DMS153 (cell line): Measurements from ENCODE around the gene BZW2.
"Not testable (repeated sequence)": the region's sequence is repeated elsewhere in the genome, so short reads cannot be mapped to it uniquely, and the experiment has no call there.

Experiments used
- DNase-seq: peaks from one replicate; lab custom pipeline; 2025; lab: John Stamatoyannopoulos, UW

The BZW2 gene

DNA sequence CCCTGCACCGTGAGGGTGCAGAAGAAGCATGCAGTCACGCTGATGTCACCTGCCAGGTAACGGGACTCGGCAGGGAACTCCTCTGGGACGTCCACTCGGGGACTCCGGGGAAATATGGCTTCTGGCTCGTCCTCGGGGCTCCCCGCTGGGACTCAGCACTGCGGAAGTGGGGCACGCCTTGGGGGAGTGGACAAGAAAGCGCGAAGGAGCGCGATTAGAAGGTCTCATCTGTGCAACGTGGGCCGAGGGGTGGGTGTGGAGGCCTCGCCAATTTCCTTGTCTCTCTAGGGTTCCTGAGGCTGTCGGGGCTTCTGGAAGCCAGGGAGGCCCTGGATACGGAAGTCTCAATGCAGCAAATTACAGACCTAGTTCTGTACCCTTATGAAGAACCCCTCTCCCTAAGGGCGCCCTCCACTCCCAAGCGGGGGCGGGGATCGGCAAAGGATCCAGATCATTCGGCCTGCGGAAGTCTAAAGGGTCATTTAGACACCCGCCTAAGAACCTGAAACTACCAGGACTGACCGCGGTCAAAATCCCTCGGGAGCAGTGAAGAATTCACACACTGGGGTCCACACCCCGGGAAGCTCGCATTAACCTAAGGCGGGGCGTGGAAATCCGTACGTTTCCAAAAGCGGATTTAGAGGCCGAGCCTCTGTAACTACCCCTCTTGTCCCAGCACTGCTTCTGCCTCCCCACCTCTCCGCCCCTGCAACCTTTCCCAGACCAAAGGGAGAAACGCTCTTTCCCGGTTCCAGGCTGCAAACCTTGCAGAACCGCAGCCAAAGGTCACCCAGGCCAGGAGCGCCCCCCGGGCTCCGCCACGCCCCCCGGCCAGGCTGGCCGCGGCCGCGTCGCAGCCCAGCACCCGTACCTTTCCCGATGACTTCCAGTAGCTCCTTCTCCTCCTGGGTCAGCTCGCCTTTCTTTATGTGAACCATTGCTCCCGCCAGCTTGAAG lies 1.1 kb upstream of the BZW2 start:
- DNase-seq, result no peak

GRCh38 chr7:16646472-16647072 lies 591 bp downstream of the BZW2 start:
- no peak for DNase-seq

DNA sequence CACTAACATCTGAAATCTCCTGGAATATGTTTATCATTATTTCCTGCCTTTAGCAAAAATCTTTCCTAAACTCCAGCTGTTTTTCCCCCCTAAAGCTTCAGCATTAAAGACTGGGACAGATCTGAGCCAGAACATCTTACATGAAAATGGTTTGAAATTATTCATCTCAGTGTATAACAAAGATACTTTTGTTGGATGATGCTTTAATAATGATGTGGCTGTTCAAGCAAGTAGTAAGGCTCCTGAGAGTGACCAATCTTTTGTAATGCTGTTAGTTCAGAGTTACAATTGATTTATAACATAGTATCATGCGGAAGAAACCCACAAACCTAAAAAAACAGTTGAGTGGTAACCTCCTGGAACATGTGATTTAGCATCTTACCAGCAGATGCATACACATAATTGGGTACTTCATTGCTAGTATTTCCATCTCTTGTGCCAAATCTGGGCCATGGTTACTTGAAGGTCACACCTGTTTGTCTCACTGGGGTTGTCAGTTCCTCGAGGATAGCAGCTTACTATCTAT lies 1.5 kb downstream of the BZW2 start:
- no peak for DNase-seq

- DNase-seq, result no peak
Measured at GRCh38 chr7:16648551-16648950, 2.6 kb downstream of the BZW2 start.

DNA sequence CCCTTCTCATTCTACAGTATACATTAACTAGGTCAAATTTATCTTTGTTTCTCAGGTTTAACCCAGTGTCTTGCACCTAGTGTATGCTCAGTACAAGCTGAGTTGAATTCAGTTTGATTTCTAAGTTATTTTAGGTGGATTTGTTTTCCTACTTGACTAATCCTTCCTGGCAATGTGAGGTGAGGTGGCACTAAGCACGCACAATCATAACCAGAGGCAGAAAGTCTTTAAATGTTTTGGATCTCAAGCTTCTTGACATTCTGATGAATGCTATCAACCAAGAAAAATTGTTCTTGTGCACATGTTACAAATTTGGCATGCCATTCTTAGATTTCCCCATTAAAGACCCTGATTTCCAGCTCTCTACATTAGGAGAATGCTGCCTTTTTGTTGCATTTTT lies 3.2 kb downstream of the BZW2 start:
- no peak for DNase-seq

GRCh38 chr7:16650266-16650665 lies 4.3 kb downstream of the BZW2 start:
- DNase-seq, result no peak

DNA sequence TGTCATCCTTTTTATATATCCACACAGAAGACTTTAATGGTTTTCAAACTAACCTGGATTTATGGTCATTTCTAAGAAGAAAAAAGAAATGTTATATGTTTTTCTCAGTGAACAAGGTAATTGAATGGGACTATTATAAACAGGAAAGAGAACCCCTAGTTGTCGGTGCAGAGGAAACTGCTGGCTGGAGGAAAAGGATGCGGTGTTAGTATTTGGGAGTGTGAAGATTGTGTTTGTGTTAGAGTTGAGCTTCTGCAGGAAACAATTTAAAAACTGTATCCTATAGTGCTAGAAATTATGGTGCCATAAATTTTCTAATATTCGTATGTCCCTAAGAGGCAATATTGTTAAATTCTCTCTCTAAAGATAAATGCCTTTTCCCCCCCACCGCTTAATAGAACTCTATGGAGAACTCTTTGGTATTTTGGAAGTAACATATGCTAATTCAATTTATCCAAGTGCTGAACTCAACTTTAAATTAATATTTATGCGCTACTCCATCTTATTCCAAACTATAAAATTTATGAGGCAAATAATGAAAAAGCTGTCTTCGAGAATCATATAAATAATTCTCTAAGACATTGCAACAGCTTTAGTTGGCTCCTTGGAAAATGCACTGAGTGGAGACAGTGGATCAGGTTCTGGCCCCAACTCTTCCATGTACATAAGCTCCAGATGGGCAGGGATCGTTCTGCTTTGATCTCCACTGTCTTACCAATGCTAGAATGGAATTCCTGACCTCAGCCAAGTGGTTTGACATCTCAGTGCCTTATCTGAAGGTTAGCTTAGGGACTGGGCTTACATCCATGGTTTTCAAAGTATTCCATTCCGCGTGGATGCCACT lies 5.6 kb downstream of the BZW2 start:
- no peak for DNase-seq

GRCh38 chr7:16652240-16652583 lies 6.2 kb downstream of the BZW2 start:
- DNase-seq, result no peak

DNA sequence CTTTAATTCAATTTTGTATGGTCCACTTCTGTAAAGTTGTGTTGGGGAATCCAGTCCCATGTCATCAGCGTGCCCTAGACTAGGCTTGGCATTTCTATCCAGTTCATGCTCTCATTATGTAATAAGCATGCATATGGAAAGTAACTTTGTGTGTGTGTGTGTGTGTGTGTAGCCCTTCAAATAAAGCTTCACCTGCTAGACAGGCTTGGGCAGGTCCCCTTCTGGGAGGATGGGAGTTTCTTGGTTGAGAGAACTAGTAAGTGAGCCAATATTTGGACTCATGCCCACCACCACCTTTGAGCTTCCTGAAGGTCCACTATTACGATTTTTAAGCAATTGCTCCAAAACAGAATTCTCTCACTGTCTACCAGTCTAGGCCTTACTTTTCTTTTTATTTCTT lies 6.9 kb downstream of the BZW2 start:
- peak; percentile 83 for DNase-seq

DNA sequence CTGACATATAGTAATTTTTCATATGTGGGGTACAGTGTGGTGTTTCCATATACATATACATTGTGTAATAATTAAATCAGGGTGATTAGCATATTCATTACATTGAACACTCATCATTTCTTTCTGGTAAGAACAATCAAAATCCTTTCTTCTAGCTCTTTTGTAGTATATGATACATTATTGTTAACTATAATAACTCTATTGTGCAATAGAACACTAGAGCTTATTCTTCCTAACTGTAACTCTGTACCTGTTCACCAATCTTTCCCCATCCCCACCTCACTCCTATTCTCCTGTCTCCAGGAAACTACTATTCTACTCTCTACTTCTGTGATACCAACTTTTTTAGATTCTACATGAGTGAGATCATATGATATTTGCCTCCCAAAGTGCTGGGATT lies 9.4 kb downstream of the BZW2 start:
- no peak for DNase-seq

GRCh38 chr7:16656141-16656540 lies 10.2 kb downstream of the BZW2 start:
- DNase-seq, result no peak

- DNase-seq, result no peak
Measured at GRCh38 chr7:16657656-16658279, 11.8 kb downstream of the BZW2 start.

DNA sequence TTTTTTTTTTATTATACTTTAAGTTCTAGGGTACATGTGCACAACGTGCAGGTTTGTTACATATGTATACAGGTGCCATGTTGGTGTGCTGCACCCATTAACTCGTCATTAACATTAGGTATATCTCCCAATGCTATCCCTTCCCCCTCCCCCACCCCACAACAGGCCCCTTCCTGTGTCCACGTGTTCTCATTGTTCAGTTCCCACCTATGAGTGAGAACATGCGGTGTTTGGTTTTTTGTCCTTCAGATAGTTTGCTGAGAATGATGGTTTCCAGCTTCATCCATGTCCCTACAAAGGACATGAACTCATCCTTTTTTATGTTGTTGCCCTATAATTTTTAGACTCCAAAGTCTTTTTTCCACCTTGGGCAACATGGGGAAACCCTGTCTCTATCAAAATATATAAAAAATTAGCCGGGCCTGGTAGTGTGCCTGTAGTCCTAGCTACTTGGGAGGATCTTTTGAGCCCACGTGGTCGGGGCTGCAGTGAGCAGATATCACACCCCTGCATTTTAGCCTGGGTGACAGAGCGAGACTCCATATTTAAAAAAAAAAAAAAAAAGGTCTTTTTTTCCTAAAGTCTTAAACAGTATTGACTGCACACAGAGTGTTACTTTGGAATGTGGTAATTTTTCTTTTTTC lies 14.0 kb downstream of the BZW2 start:
- not testable (repeated sequence) for DNase-seq

DNA sequence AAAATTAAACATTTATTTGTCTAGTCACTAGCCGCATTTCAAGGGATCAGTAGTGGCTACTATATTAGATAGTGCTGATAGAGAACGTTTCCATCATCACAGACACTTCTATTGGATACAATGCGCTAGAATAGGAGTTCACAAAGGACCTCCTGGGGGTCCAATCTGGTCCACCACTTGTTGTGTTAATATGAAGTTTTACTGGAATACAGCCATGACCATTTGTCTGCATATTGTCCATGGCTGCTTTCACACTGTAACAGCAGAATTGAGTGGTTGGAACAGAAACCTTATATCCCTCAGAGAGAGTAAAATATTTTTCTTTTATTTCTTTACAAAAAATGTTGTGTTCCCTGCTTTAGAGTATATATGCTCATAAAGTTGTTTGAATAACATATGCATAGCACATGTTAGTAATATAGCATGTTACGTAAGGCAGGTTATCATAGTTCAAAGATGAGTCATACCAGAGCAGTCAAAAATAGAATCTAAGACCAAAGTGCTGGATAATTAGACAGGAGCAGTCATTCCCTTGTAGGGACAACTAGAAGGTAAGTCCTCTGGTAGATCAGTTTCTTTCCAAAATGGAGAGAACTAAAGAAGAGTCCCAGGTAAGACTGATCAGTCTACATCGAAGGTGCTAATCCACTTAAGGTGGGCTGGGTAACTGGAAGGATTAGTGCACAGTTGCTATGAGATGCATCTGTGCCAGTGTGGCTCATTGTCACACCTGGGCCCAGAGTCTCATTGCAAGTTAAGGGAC lies 14.9 kb downstream of the BZW2 start:
- no peak for DNase-seq

- DNase-seq, result no peak
Measured at GRCh38 chr7:16661924-16662323, 15.9 kb downstream of the BZW2 start.

DNA sequence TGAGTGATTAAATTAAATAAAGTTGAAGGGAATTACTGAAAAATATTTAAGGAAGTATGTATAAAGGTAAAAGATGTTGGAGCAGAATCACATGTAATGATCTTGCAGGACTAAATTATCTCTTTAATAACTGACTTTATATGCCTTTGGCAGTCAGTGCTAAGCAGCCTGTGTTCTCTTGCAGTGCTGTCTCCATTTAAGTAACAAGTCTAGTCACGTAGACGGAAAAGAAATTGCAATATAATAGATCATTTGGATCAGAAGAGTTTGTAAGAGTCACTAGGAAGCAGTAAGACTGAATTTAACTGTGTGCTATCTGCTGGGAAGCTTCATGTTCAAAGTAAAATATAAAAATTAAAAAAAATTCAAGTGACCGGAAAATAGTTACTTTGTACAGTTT lies 21.4 kb downstream of the BZW2 start:
- no peak for DNase-seq

DNA sequence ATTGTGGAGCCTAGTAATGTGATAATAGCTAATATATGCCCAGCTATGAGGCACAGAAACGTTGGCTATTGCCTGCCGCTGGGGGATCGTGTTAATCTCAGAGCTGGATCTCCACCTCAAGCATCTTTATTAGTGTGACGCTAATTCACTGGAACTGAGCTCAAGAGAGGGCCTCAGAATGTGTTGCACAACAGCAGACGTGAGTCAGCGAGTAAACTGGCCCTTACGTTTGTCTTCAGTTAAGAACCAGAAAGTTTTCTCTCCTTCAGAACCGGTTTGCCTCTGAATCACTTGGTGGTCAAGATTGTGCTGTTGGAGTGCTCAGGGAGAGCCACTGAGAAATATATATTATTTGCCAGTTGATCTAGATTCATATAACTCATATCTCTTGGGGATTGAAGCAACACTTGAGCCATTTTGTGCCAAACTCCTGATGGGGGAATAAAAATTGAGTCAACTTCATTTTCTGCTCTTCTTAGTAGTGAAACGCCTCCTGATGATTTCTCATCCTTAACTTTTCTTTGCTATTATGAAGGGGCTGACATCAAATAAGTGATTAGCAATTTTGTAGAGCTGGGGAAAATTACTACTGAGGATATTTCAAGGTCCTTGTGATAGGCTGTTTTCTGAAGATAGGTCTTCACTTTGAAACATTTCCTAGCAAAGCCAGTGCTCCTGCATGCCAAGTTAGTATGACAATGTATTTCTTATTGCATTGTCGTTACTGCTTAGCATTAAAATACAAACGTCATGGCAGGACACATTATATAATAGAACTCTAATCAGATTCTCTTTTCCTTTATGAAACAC lies 22.3 kb downstream of the BZW2 start:
- no peak for DNase-seq

- DNase-seq, result no peak
Measured at GRCh38 chr7:16668978-16669377, 23.0 kb downstream of the BZW2 start.

DNA sequence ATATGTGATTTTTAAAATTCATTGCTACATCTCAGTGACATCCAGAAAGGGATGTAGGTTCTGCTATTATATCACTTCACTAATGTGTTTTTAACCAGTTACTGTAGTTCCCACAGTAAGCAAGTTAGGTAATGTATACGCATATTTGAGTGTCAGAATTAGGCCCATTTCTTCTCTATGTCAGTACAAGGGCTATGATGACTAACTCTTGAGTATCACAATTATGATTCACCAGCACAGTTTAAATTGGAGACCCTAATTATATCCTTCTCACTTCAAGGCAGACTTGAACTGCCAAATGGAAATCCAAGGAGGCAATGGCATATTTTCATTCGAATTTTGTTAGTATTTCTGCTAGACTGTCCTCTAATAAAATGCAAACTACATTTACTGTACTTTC lies 23.6 kb downstream of the BZW2 start:
- DNase-seq, result no peak

GRCh38 chr7:16670021-16670420 lies 24.0 kb downstream of the BZW2 start:
- DNase-seq, result no peak
